ENCODE data around the gene EIF2S1. TPM values are rescaled to one million over a fixed set of nuclear protein-coding genes. Genes with fewer than 3 reads are reported as not detected.

The EIF2S1 gene
- total and polyA plus RNA-seq, 2 of the 13 experiments (the other 11 are each of a cell fraction or from before 2014, with no cell fraction given) = 49.1 to 246 TPM

GRCh38 chr14:67392123-67392522 is 32.0 kb downstream of the EIF2S1 start:
- no peaks in the 10 kb centered on the region for H3K36me3 ChIP-seq (replicated peaks in 1 of 2; ENCODE audit: control insufficient read depth in 1 of 2, insufficient read depth in 2 of 2, low read length in 2 of 2)
- no peaks in the 10 kb centered on the region for H3K79me2 ChIP-seq (ENCODE audit: insufficient read depth, low read length)
- no peak for FAIRE-seq
- no TSS peak for BruUV-seq (replicated peaks)
- no peak overlapping the region for H3K27ac ChIP-seq (ENCODE audit: extremely low read length, insufficient read depth, low read length)
- H2AFZ ChIP-seq (ENCODE audit: low read length) = no peak overlapping the region
- intact Hi-C loops (cut with micrococcal nuclease; ENCODE audit: unreplicated experiment) = no loop called here
- H4K20me1 ChIP-seq (ENCODE audit: insufficient read depth, low read length) = no peaks in the 10 kb centered on the region
- no peak overlapping the region for H3K4me3 ChIP-seq (replicated peaks in 1 of 3; ENCODE audit: insufficient read depth in 1 of 3, low read depth in 2 of 3, low read length in 3 of 3)
- TF ChIP-seq DBP (CRISPR knock-in tag; IDR thresholded peaks at IDR 0.05; ENCODE audit: not compliant biosample characterization) (no peak), ZNF275 (CRISPR knock-in tag; IDR thresholded peaks at IDR 0.05; ENCODE audit: borderline replicate concordance) (no peak), TMF1 (CRISPR knock-in tag; IDR thresholded peaks at IDR 0.05; ENCODE audit: low read depth) (no peak), MTA1 (CRISPR knock-in tag; IDR thresholded peaks at IDR 0.05; ENCODE audit: borderline replicate concordance) (no peak), SALL1 (CRISPR knock-in tag; IDR thresholded peaks at IDR 0.05) (no peak), MAZ (IDR thresholded peaks at IDR 0.05; ENCODE audit: borderline replicate concordance, low read depth, low read length) (no peak), MAZ (CRISPR knock-in tag; IDR thresholded peaks at IDR 0.05; ENCODE audit: low read depth) (no peak), POLR2AphosphoS2 (IDR thresholded peaks at IDR 0.05; ENCODE audit: low read depth, low read length) (no peak)
- H3K27me3 ChIP-seq (ENCODE audit: control insufficient read depth in 1 of 2, insufficient read depth in 2 of 2, low read length in 2 of 2) = no peaks in the 10 kb centered on the region; a peak in 1 of 5 replicates
- in situ Hi-C loops (cut with HindIII; ENCODE audit: extremely low pct_ligation_motif_present, low pct_unique_long_range_greater_than_20kb) = no loop called here
- H3K4me1 ChIP-seq (ENCODE audit: insufficient read depth, low read length) = peaks cover 55% of the 10 kb centered on the region
- DNase-seq (ENCODE audit: low spot score) = no peak
- 30% methylated on average over 3 of the region's 3 CpGs for WGBS (ENCODE audit: low lambda C conversion rate)
- H3K4me2 ChIP-seq (ENCODE audit: low read depth, low read length) = peak overlapping the region; percentile 10; the same call in 1 of the 2 replicates
- CTCF ChIA-PET (ENCODE audit: low intra/inter-chr PET ratio, low total read pairs) = no interaction called here
- no peak overlapping the region for H3K9ac ChIP-seq (ENCODE audit: insufficient read depth, low read depth, low read length)
- ATAC-seq = peak; percentile 9; the same call in 2 of the 3 replicates
- POLR2A ChIA-PET = no interaction called here
- H3K9me3 ChIP-seq (ENCODE audit: low read length) = no peaks in the 10 kb centered on the region
